Keratinocyte (primary cell): ENCODE measurements around the gene ARNT2. TPM values are rescaled to one million over a fixed set of nuclear protein-coding genes. Genes with fewer than 3 reads are reported as not detected.

Experiments
- DNase-seq: peaks from one replicate; pipeline ENCODE4 v3.0.0-alpha.2; 2011; ENCODE audit warnings: low read depth, missing footprints, low spot score
- FAIRE-seq: peaks from 2 replicates; lab custom pipeline; 2011; peaks lifted over from hg19 to GRCh38; lab: Jason Lieb, UNC
- H2AFZ ChIP-seq: 2 replicates; pipeline ENCODE4 v1.6.0; 2012; ENCODE audit warnings: low read length, control low read depth, inconsistent platforms; ENCODE audit not compliant: control insufficient read depth
- H3K27ac ChIP-seq: 2 replicates; pipeline ENCODE4 v1.5.1; 2011; ENCODE audit warnings: low read length; ENCODE audit not compliant: control insufficient read depth, insufficient read depth
- H3K27me3 ChIP-seq: 3 replicates; pipeline ENCODE4 v1.6.0; 2011; ENCODE audit warnings: low read length; ENCODE audit not compliant: control insufficient read depth, insufficient read depth; ENCODE audit errors: extremely low read depth
- H3K36me3 ChIP-seq, 2 experiments: 2 replicates in 1 of 2; 3 replicates in 1 of 2; pipeline ENCODE4 v1.5.1; 2011; ENCODE audit warnings: low read length in 2 of 2, mild to moderate bottlenecking in 1 of 2; ENCODE audit not compliant: control insufficient read depth in 2 of 2, insufficient read depth in 2 of 2; ENCODE audit errors: extremely low read depth in 1 of 2
- H3K4me1 ChIP-seq: 3 replicates; pipeline ENCODE4 v1.5.1; 2011; ENCODE audit warnings: low read length; ENCODE audit not compliant: control insufficient read depth, insufficient read depth; ENCODE audit errors: extremely low read depth
- H3K4me2 ChIP-seq: 3 replicates; pipeline ENCODE4 v1.6.0; 2011; ENCODE audit warnings: low read depth, low read length; ENCODE audit not compliant: control insufficient read depth, insufficient read depth; ENCODE audit errors: extremely low read depth
- H3K4me3 ChIP-seq, 3 experiments: fragments of 200-600 bp in 1 of 3; sonication (generic) in 1 of 3; 2 replicates in 2 of 3; 3 replicates in 1 of 3; pipeline ENCODE4 v1.5.1; 2011 to 2016; ENCODE audit warnings: low read length in 3 of 3, mild to moderate bottlenecking in 3 of 3, control low read depth in 2 of 3, inconsistent platforms in 1 of 3, low read depth in 1 of 3, mixed read lengths in 1 of 3, mixed run types in 1 of 3, moderate library complexity in 1 of 3; ENCODE audit not compliant: control insufficient read depth in 2 of 3, insufficient read depth in 2 of 3; ENCODE audit errors: extremely low read depth in 1 of 3
- H3K79me2 ChIP-seq: 2 replicates; pipeline ENCODE4 v1.6.0; 2012; ENCODE audit warnings: low read length; ENCODE audit not compliant: control insufficient read depth, insufficient read depth
- H3K9ac ChIP-seq: 3 replicates; pipeline ENCODE4 v1.6.0; 2011; ENCODE audit warnings: low read length; ENCODE audit not compliant: control insufficient read depth, insufficient read depth; ENCODE audit errors: extremely low read depth
- H3K9me1 ChIP-seq: 3 replicates; pipeline ENCODE4 v1.6.0; 2011; ENCODE audit warnings: low read length; ENCODE audit not compliant: control insufficient read depth, insufficient read depth; ENCODE audit errors: extremely low read depth
- H3K9me3 ChIP-seq: 2 replicates; pipeline ENCODE4 v1.5.1; 2012; ENCODE audit warnings: low read depth, low read length; ENCODE audit not compliant: control insufficient read depth
- H4K20me1 ChIP-seq: 3 replicates; pipeline ENCODE4 v1.6.0; 2011; ENCODE audit warnings: low read length; ENCODE audit not compliant: control insufficient read depth, insufficient read depth; ENCODE audit errors: extremely low read depth
- EZH2 ChIP-seq: IDR thresholded peaks from one replicate; pipeline ENCODE4 v1.6.1; 2012; ENCODE audit warnings: inconsistent platforms, mild to moderate bottlenecking, low read length, moderate library complexity
- dilution Hi-C: fragments of 300-500 bp; cut with MboI; formaldehyde crosslinking; loops from one replicate; pipeline ENCODE4 v1.7.0; 2020; ENCODE audit warnings: low sequenced_read_pairs; ENCODE audit not compliant: extremely low pct_ligation_motif_present
- polyA plus RNA-seq, 5 experiments: library from polyadenylated mRNA; depleted of rRNA in 3 of 5; stranded (reverse) in 3 of 5; stranded (forward) in 1 of 5; unstranded in 1 of 5; fragments of >200 nt; gene quantifications; 1 replicate in 1 of 5; 2 replicates in 3 of 5; 3 replicates in 1 of 5; pipeline versions ENCODE4 v1.2.1 to v1.2.3, GENCODE V29; 2011 to 2012; ENCODE audit warnings: missing spikeins in 2 of 5, low read depth in 1 of 5, low replicate concordance in 1 of 5
- TF ChIP-seq, protein P1 (sequence below), 3 experiments: IDR thresholded peaks in 1 of 3; conservative IDR thresholded peaks in 1 of 3; optimal IDR thresholded peaks in 1 of 3; 2 replicates in 2 of 3; 3 replicates in 1 of 3; pipeline versions ENCODE3 to v1.5.1; 2011; ENCODE audit warnings: low read length in 3 of 3, mild to moderate bottlenecking in 3 of 3, moderate library complexity in 2 of 3, control low read depth in 1 of 3, inconsistent platforms in 1 of 3; ENCODE audit not compliant: insufficient read depth in 2 of 3; ENCODE audit errors: extremely low read depth in 1 of 3

ARNT2 gene
- polyA plus RNA-seq, 1 donor (not counting 4 experiments of a cell fraction or from before 2014, with no cell fraction given) = 0.16 TPM

DNA sequence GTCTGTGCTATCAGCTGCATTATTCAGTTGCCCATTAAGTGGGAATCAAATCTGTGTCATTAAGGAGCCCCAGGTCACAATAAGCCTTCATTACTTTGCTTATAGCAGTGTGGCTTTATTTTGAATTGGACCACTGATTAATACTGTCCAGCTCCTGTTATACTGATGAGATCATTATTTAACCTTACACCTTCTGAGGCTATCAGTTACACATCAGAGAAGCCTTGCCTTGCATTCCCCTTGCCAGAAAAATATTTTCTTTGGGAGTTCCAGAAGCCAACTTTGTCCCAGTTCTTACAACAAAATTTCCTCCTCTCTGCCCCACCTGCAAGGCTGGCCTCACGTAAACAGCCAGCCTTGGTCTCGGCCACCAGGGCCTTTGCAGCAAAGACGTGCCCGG lies 29.7 kb upstream of the ARNT2 start:
- TF ChIP-seq, protein P1, sequence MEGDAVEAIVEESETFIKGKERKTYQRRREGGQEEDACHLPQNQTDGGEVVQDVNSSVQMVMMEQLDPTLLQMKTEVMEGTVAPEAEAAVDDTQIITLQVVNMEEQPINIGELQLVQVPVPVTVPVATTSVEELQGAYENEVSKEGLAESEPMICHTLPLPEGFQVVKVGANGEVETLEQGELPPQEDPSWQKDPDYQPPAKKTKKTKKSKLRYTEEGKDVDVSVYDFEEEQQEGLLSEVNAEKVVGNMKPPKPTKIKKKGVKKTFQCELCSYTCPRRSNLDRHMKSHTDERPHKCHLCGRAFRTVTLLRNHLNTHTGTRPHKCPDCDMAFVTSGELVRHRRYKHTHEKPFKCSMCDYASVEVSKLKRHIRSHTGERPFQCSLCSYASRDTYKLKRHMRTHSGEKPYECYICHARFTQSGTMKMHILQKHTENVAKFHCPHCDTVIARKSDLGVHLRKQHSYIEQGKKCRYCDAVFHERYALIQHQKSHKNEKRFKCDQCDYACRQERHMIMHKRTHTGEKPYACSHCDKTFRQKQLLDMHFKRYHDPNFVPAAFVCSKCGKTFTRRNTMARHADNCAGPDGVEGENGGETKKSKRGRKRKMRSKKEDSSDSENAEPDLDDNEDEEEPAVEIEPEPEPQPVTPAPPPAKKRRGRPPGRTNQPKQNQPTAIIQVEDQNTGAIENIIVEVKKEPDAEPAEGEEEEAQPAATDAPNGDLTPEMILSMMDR (optimal IDR thresholded peaks at IDR 0.05 in 1 of 3, IDR thresholded peaks at IDR 0.05 in 1 of 3, conservative IDR thresholded peaks at IDR 0.05 in 1 of 3; ENCODE audit: extremely low read depth in 1 of 3, insufficient read depth in 2 of 3, low read length in 3 of 3) = no peak
- no peak for TF ChIP-seq EZH2
- Histone ChIP-seq H4K20me1 (no peaks in the 10 kb centered on the region), H3K4me3 (no peak overlapping the region), H3K4me2 (no peak overlapping the region), H3K27me3 (no peaks in the 10 kb centered on the region), H3K9me3 (no peaks in the 10 kb centered on the region), H3K79me2 (no peaks in the 10 kb centered on the region), H3K27ac (no peak overlapping the region), H3K36me3 (no peaks in the 10 kb centered on the region), H3K9me1 (no peaks in the 10 kb centered on the region), H2AFZ (no peak overlapping the region), H3K4me1 (no peaks in the 10 kb centered on the region), H3K9ac (no peak overlapping the region)
- dilution Hi-C loops = no loop called here
- DNase-seq (no peak), FAIRE-seq (no peak)

DNA sequence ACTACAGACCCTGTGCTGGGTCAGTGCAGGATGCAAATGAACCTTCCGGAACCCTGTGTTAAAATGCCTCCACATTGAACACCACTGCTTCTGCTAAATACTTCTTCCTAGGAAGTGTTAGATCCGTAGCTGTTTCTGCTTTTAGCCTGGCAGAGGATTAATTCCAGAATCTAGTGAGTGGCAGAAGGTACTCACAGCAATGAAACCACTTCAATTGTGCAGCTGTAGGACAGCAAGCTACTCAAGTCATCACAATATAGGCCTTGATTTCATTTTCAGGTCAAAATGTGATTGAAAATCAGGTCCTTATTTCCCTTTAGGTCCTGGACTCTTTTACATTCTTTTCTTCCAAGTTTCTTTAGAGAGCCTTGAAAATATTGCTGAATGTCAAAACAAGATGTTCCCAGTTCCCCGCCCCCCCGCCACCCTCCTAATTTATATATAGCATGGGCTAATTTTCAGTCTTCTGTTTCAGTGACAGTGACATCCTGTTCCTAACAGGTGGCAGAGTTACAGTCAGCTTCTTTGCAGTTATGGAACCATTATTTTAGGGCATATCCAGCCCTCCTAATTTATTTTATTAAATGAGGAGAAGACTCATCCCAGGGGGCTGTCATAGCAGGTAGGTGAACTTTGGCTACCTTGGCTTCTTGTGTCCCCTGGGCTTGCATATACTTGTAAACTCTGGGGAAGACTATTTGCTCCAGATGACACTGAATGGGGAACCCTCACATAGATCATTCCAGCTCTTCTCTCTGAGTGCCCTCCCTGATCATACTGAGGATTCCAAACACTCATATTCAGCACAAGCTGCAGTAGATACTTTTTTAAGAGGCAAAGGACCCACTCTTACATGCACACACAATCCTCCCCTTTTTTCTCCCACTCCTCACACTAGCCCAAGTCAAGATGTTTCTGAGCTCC lies 28.0 kb upstream of the ARNT2 start:
- no peaks in the 10 kb centered on the region for H3K36me3 ChIP-seq
- H3K4me2 ChIP-seq = no peak overlapping the region
- FAIRE-seq (no peak), DNase-seq (no peak)
- no peak for TF ChIP-seq EZH2
- TF ChIP-seq, protein P1 (optimal IDR thresholded peaks at IDR 0.05 in 1 of 3, IDR thresholded peaks at IDR 0.05 in 1 of 3, conservative IDR thresholded peaks at IDR 0.05 in 1 of 3; ENCODE audit: extremely low read depth in 1 of 3, insufficient read depth in 2 of 3, low read length in 3 of 3) = no peak
- H4K20me1 ChIP-seq = no peaks in the 10 kb centered on the region
- no peaks in the 10 kb centered on the region for H3K27me3 ChIP-seq
- no peaks in the 10 kb centered on the region for H3K79me2 ChIP-seq
- H3K27ac ChIP-seq = no peak overlapping the region
- no peak overlapping the region for H3K9ac ChIP-seq
- H3K4me1 ChIP-seq = no peaks in the 10 kb centered on the region
- no peak overlapping the region for H2AFZ ChIP-seq
- dilution Hi-C loops = no loop called here
- no peaks in the 10 kb centered on the region for H3K9me3 ChIP-seq
- no peaks in the 10 kb centered on the region for H3K9me1 ChIP-seq
- H3K4me3 ChIP-seq = no peak overlapping the region
